SK-N-MC (cell line): ENCODE results near the gene C4A.

Experiments
- DNase-seq: peaks from one replicate; pipeline ENCODE4 v3.0.0-alpha.2; 2011; ENCODE audit warnings: low read depth, low spot score
- H3K27ac ChIP-seq: fragments of 200-600 bp; sonication (generic); 2 replicates; pipeline ENCODE4 v1.5.1; 2016; ENCODE audit warnings: mixed run types
- H3K36me3 ChIP-seq: fragments of 200-600 bp; sonication (generic); 2 replicates; pipeline ENCODE4 v1.6.1; 2017; ENCODE audit warnings: antibody characterized with exemption, low read length, mixed read lengths; ENCODE audit not compliant: insufficient read depth
- H3K4me3 ChIP-seq: fragments of 200-600 bp; sonication (generic); 2 replicates; pipeline ENCODE4 v1.5.1; 2016
- H3K9ac ChIP-seq: fragments of 200-600 bp; sonication (generic); 2 replicates; pipeline ENCODE4 v1.8.0; 2017; ENCODE audit warnings: mixed run types, mixed read lengths; ENCODE audit not compliant: insufficient read length
- H3K9me3 ChIP-seq: fragments of 200-600 bp; sonication (generic); 2 replicates; pipeline ENCODE4 v1.6.1; 2017; ENCODE audit warnings: low read depth, mild to moderate bottlenecking, antibody characterized with exemption, low read length, moderate library complexity, mixed read lengths
- EZH2 ChIP-seq: fragments of 200-600 bp; sonication (generic); IDR thresholded peaks from one replicate; pipeline ENCODE4 v1.6.1; 2017; ENCODE audit warnings: antibody characterized with exemption
- FOXP2 ChIP-seq: optimal IDR thresholded peaks from 2 replicates; pipeline ENCODE3; 2011; ENCODE audit warnings: mild to moderate bottlenecking, moderate library complexity; ENCODE audit not compliant: insufficient read depth; ENCODE audit errors: extremely low read length, control extremely low read depth
- POLR2AphosphoS5 ChIP-seq: IDR thresholded peaks from 2 replicates; pipeline ENCODE4 v1.6.1; 2012; ENCODE audit warnings: mild to moderate bottlenecking, low read depth, low read length, borderline replicate concordance

The C4A gene

GRCh38 chr6:31956796-31957195 lies 25.1 kb upstream of the C4A start:
- no peak overlapping the region for H3K9ac ChIP-seq
- H3K4me3 ChIP-seq = no peak overlapping the region
- H3K27ac ChIP-seq = no peak overlapping the region
- DNase-seq = no peak
- H3K36me3 ChIP-seq = peaks cover 59% of the 10 kb centered on the region
- no peaks in the 10 kb centered on the region for H3K9me3 ChIP-seq
- no peak for TF ChIP-seq FOXP2
- TF ChIP-seq POLR2AphosphoS5 = no peak
- no peak for TF ChIP-seq EZH2

GRCh38 chr6:31958412-31958740 lies 23.5 kb upstream of the C4A start:
- peaks cover 52% of the 10 kb centered on the region for H3K36me3 ChIP-seq
- DNase-seq = no peak
- no peak for TF ChIP-seq FOXP2
- TF ChIP-seq EZH2 = no peak
- no peak for TF ChIP-seq POLR2AphosphoS5
- H3K9me3 ChIP-seq = no peaks in the 10 kb centered on the region
- H3K27ac ChIP-seq = peak overlapping the region; percentile 70
- peak overlapping the region; percentile 97 for H3K9ac ChIP-seq
- peak overlapping the region; percentile 98 for H3K4me3 ChIP-seq

- Histone ChIP-seq H3K9ac (peak within 1 kb of the TSS; percentile 97), H3K9me3 (no peaks in the 10 kb centered on the region), H3K4me3 (peak within 1 kb of the TSS; percentile 98), H3K36me3 (peaks cover 51% of the 10 kb centered on the region), H3K27ac (peak within 1 kb of the TSS; percentile 70)
- peak; percentile 65 for DNase-seq
- TF ChIP-seq EZH2 (no peak), FOXP2 (peak; percentile 94), POLR2AphosphoS5 (peak; percentile 82; the same call in 1 of the 2 replicates)
Observed at GRCh38 chr6:31958741-31959739, 22.8 kb upstream of the C4A start, which contains the start of the genes NELFE and SKIC2. NELFE (minus strand) TSS chr6:31958971; CDS start chr6:31958446, 525 bp downstream. SKIC2 (plus strand) TSS chr6:31959175; CDS start chr6:31959193, 18 bp downstream.

GRCh38 chr6:31961616-31962015 lies 20.2 kb upstream of the C4A start:
- no peak for TF ChIP-seq POLR2AphosphoS5
- TF ChIP-seq FOXP2 = no peak
- no peak for TF ChIP-seq EZH2
- Histone ChIP-seq H3K27ac (no peak overlapping the region), H3K9me3 (no peaks in the 10 kb centered on the region), H3K4me3 (no peak overlapping the region), H3K36me3 (peaks cover 44% of the 10 kb centered on the region), H3K9ac (no peak overlapping the region)
- DNase-seq = no peak

GRCh38 chr6:31963921-31964320 lies 17.9 kb upstream of the C4A start:
- DNase-seq = no peak
- Histone ChIP-seq H3K27ac (no peak overlapping the region), H3K9ac (no peak overlapping the region), H3K4me3 (no peak overlapping the region), H3K36me3 (peaks cover 55% of the 10 kb centered on the region; the same call in 1 of the 2 replicates), H3K9me3 (no peaks in the 10 kb centered on the region)
- TF ChIP-seq EZH2 (no peak), POLR2AphosphoS5 (no peak), FOXP2 (no peak)

GRCh38 chr6:31965700-31966099 lies 16.2 kb upstream of the C4A start:
- Histone ChIP-seq H3K9me3 (no peaks in the 10 kb centered on the region), H3K36me3 (peaks cover 66% of the 10 kb centered on the region; the same call in 1 of the 2 replicates), H3K9ac (no peak overlapping the region), H3K27ac (no peak overlapping the region), H3K4me3 (no peak overlapping the region)
- no peak for DNase-seq
- TF ChIP-seq FOXP2 (no peak), POLR2AphosphoS5 (no peak)

GRCh38 chr6:31966506-31966905 lies 15.4 kb upstream of the C4A start:
- DNase-seq = no peak
- Histone ChIP-seq H3K9me3 (no peaks in the 10 kb centered on the region), H3K36me3 (peaks cover 63% of the 10 kb centered on the region; the same call in 1 of the 2 replicates), H3K27ac (no peak overlapping the region), H3K4me3 (no peak overlapping the region), H3K9ac (no peak overlapping the region)
- no peak for TF ChIP-seq FOXP2
- no peak for TF ChIP-seq POLR2AphosphoS5
- no peak for TF ChIP-seq EZH2
